H54 (cell line): Measurements from ENCODE around the gene ADGRG1.

ENCODE experiments used
- DNase-seq: peaks from one replicate; pipeline ENCODE4 v3.0.0; 2011; ENCODE audit warnings: low spot score, mixed read lengths; ENCODE audit not compliant: insufficient read length
- FAIRE-seq: peaks from 3 replicates; lab custom pipeline; 2011; peaks lifted over from hg19 to GRCh38; lab: Jason Lieb, UNC
- POLR2A ChIP-seq: IDR thresholded peaks from 2 replicates; pipeline ENCODE4 v1.6.1; 2011; ENCODE audit warnings: low read depth, mild to moderate bottlenecking, low read length

Gene ADGRG1

GRCh38 chr16:57611181-57611580 lies 17.2 kb upstream of the ADGRG1 start:
- FAIRE-seq (no peak), DNase-seq (no peak)
- no peak for TF ChIP-seq POLR2A

DNA sequence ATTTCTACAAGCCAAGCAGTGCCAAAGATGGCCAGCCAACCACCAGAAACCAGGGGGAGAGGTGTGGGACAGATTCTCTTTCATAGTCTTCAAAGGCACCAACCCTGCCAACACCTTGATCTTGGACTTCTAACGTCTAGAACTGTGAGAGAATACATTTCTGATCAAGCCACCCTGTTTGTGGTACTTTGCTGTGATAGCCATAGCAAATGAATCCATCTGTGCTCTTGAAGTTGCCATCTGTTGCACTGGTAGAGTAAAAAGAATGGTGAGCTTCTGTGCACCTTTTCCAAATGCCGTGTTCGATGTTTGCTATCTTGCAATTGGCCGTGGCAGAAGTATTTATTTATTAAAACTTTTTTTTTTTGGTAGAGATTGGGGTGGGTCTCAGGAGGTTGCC lies 16.7 kb upstream of the ADGRG1 start:
- DNase-seq, result no peak
- no peak for TF ChIP-seq POLR2A
- no peak for FAIRE-seq

DNA sequence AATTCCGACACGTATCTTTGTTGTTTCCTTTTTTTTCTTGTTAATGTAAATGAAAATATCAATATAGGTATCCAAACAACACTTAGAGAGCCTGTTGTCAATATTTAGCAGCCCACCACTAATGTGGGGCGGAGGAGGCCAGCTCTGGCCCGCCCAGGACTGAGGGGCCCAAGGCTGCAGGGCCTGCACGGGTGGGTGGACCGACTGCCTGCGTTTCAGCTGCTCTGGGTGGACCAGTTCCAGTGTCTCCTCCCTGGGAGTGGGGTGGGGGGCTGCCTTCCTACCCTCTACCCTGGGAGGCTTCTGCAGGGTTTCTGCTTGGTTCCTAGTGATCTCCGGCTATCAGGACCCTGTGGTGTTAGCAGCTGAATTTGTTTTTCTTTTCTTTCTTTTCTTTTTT lies 15.9 kb upstream of the ADGRG1 start:
- TF ChIP-seq POLR2A, result no peak
- DNase-seq, result no peak
- no peak for FAIRE-seq

- no peak for TF ChIP-seq POLR2A
- FAIRE-seq, result no peak
Measured at GRCh38 chr16:57613514-57613913, 14.9 kb upstream of the ADGRG1 start.

DNA sequence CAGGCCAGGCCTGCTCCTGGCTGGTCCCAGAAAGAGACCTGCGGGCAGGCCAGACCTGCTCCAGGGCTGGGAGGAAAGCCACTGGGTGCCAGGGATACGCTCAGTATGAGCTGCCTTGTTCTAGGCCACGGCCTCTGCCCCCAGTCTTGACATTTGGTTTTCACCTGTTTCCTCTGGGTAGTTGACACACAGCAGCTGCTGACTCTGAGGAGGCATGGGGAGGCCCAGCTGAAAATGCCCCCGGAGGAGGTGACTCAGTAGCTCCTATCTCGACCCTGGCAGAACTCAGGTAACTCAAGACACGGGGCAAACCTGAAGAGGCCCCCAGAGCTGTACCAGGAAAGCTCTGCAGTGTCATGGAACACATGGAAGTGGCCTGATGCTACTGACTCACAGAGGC lies 13.9 kb upstream of the ADGRG1 start:
- no peak for TF ChIP-seq POLR2A
- no peak for DNase-seq
- no peak for FAIRE-seq

More at GRCh38 chr16:57613514-57613913, 14.9 kb upstream of the ADGRG1 start:
- DNase-seq, result no peak

- FAIRE-seq (no peak), DNase-seq (no peak)
- TF ChIP-seq POLR2A, result no peak
Measured at GRCh38 chr16:57614944-57615343, 13.5 kb upstream of the ADGRG1 start.

GRCh38 chr16:57615813-57616212 lies 12.6 kb upstream of the ADGRG1 start:
- no peak for FAIRE-seq
- TF ChIP-seq POLR2A, result no peak

DNA sequence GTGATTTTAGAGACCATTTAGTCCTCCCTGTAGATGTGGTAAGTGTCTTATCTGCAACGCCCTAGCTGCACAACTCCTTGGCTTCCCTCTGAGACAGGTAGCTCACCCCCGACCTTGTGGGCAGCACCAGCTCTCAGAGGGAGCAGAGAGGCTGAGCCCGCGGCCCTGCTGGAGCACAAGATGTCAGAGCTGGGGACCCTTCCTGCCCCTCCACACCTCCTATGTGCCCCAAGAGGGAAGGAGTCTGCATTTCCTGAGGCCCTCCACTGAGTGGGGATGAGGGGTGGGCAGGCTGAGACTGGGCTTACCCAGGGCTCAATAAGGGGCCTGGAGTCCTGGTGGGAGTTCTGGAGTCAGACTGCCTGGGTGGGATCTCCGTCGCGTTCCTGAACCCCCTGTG lies 12.2 kb upstream of the ADGRG1 start:
- FAIRE-seq (no peak), DNase-seq (no peak)
- TF ChIP-seq POLR2A, result no peak

More at GRCh38 chr16:57615813-57616212, 12.6 kb upstream of the ADGRG1 start:
- no peak for DNase-seq

GRCh38 chr16:57616876-57617275 lies 11.6 kb upstream of the ADGRG1 start:
- no peak for TF ChIP-seq POLR2A
- DNase-seq, result no peak
- no peak for FAIRE-seq

DNA sequence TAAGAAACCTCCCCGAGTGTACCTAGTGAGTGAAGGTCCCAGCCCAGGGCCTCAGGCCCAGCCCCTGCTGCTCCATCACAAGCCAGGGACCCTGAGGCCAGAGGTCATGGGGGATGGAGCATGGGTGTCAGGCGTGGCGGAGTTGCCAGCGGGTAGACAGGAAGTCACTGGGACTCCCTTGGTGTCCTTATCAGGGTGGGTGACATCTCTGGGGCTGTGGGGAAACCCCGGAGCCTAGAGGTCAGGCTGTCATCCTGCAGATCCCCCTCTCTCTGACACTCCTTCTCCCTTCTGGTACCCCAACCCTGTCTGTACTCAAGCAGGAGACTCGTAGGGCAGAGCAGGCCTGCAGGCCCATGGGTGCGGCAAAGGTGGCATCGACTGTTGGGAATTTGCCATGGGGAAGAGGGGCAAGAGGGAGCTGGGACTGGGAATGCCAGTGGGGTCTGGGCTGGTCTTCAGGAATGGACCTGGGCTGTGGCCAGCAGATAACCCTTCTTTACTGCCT lies 10.8 kb upstream of the ADGRG1 start:
- FAIRE-seq, result no peak
- no peak for DNase-seq
- TF ChIP-seq POLR2A, result no peak

DNA sequence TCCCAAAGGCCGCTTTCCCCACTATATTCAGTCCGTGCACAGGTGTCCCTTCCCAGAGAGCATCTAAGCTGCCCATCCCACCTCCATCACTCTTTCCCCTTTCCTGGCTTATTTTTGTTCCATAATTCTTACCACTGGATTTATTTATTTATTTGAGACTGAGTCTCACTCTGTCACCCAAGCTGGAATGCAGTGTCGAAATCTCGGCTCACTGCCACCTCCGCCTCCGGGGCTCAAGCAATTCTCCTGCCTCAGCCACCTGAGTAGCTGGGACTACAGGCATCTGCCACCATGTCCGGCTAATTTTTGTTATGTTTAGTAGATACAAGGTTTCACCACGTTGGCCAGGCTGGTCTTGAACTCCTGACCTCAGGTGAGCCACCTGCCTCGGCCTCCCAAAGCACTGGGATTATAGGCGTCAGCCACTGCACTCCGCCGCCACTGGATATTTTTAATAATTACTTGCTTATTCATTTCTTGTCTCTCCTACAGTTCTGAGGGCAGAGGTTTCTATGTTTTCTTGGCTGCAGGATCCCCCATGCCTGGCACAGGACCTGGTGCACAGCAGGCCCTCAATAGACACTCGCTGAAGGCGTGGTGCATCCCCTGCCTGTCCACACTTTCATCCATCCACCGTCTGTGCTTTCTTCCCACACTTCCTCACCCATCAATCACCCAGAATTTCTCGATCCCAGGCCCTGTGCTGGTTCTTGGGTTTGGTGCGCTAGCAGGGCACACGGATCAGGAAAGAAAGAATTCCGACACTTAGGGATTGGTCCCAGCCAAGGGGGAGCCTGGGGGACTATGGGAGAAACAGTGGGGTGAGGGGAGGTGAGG lies 9.9 kb upstream of the ADGRG1 start:
- FAIRE-seq (no peak), DNase-seq (no peak)
- no peak for TF ChIP-seq POLR2A

DNA sequence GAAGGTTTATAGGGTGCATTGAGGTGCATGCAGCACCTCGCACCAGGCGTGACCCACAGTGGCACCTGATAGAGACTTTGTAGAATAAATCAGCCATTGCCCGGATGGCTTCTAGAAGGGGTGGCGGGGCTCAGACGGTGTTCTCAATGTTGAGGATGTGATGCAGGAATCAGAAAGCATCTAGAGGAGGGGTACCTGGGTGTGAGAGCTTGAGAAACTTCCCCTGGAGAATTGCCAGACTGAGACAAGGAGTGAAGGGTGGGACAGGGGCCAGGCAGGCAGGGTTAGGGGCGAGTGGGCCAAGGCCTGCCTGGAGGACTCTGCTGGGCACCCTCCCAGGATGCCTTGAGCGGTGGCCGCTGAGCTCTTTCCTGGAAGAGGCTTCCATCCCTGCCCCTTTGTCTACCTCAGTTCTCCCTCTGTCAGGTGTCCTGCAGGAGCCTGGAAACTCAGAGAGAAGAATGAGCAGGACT lies 9.3 kb upstream of the ADGRG1 start:
- TF ChIP-seq POLR2A, result no peak
- FAIRE-seq (no peak), DNase-seq (no peak)

- TF ChIP-seq POLR2A, result no peak
- DNase-seq (no peak), FAIRE-seq (no peak)
Measured at GRCh38 chr16:57619606-57620334, 8.7 kb upstream of the ADGRG1 start.

- no peak for TF ChIP-seq POLR2A
- FAIRE-seq, result no peak
- DNase-seq, result no peak
Measured at GRCh38 chr16:57620335-57621231, 7.8 kb upstream of the ADGRG1 start.
